ENCODE measurements around the gene NMNAT2. TPM values are rescaled to one million over a fixed set of nuclear protein-coding genes. Genes with fewer than 3 reads are reported as not detected.
A peak's percentile ranks its signal among the peaks of the same experiment; 100 is the strongest.

Gene NMNAT2
- total RNA-seq, 6 experiments from 2014 or later: 20.2 to 31.4 (median 23.8) TPM

DNA sequence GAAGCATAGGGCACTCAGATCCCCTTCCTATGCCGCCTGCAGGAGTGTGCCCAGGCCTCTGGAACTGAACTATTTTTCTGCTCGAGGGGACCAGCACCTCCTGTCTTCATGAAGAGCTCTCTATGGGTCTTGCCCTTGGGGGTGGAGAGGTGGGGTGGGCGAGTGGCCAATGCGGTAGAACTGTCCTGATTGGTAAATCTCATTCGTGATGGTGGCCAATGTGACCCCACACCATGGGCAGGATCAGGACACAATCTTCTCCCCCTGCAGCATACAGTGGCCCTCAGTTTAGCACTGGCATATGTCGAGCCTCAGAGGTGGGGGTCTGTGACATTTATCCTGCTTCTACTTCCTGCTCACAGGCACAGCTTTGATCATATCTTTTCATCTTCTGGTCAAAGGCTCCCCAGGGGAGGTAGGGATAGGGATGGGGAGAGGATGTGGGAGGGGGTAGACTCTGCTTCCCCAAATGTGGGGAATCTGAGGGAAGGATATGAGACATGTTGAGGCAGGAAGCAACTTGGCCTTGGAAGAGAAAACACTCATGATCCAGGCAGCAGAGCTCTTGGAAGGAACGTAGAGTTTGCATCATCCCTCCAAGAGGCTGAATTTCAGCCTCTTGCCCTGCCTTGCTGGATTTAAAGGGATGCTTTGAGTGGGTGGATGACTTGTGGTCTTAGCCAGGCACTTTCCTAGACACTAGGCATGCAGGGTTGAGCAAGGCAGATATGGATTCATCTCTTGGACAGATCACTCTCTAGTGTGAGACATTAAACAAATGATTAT, 150.3 kb downstream of the NMNAT2 start:
- Mint-ChIP-seq H3K4me1 (ENCODE audit: low read depth) (peaks cover 89% of the 10 kb centered on the region), H3K36me3 (ENCODE audit: low read depth) (peaks cover 19% of the 10 kb centered on the region), H3K4me3 (peak overlapping the region; percentile 48), H3K9me3 (no peaks in the 10 kb centered on the region), H3K27ac (peak overlapping the region; percentile 98), H3K27me3 (ENCODE audit: insufficient read depth) (no peaks in the 10 kb centered on the region; the same call in 1 of the 2 replicates)
- DNase-seq: peak; percentile 90
- TF ChIP-seq, protein P1, sequence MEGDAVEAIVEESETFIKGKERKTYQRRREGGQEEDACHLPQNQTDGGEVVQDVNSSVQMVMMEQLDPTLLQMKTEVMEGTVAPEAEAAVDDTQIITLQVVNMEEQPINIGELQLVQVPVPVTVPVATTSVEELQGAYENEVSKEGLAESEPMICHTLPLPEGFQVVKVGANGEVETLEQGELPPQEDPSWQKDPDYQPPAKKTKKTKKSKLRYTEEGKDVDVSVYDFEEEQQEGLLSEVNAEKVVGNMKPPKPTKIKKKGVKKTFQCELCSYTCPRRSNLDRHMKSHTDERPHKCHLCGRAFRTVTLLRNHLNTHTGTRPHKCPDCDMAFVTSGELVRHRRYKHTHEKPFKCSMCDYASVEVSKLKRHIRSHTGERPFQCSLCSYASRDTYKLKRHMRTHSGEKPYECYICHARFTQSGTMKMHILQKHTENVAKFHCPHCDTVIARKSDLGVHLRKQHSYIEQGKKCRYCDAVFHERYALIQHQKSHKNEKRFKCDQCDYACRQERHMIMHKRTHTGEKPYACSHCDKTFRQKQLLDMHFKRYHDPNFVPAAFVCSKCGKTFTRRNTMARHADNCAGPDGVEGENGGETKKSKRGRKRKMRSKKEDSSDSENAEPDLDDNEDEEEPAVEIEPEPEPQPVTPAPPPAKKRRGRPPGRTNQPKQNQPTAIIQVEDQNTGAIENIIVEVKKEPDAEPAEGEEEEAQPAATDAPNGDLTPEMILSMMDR (IDR thresholded peaks at IDR 0.05): no peak

DNA sequence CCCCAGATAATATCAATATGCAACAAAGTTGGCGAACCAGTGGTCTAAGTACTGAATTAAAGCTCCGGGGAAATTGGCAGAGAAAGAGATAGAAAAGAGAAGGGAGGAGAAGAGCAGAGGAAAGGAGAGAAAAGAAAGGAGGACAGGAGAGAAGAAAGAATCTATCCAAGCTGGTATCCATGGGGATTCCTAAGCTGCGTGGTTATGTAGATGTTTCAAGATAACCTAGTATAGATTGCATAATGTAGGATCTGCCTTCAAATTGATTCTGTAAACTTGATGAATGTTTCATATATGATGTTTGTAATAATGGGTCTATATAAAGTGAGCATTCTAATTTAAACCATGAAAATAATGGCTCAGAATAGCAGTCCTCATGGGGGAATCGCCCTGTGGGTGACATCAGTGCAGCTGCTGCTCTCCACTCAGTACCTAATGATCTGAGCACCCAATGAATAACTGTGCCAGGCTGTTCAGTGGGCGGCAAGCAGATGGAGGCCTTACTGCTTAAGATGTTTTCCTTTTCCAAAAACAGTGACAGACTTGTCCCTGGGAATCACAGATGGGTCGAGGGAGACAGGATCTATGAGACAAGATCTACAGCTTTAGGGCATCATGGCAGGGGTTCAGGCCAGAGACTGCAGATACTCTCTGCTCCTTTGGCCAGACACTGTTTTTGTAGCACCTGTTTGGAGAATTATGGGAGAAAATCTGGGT, 154.1 kb downstream of the NMNAT2 start:
- H3K27me3 Mint-ChIP-seq (ENCODE audit: insufficient read depth): no peaks in the 10 kb centered on the region
- no peak overlapping the region for H3K27ac Mint-ChIP-seq

DNA sequence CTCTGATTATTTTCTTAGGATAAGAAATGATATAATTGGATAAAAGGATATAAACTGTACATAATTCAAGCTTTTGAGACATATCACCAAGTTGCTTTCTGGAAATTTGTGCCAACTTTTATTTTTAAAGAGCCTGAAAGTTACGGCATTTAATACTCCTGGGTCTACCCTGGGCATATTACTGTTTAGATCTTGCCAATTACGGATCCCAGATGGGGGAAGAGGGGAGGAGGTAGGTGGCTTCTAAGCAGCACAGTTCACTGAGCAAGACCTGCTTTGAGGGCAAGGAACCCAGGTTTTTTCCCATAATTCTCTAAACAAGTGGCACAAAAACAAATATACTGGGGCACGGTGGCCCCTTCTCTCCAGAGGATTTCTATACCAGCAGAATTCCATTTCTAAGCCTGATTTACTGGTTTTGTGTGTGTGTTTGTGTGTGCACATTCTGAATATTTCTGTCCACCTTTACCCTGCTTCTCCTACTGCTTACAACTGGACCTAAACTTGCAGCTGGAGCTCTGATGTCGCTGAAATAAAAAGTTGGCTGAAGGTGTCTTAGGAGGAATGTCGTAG, 155.5 kb downstream of the NMNAT2 start:
- Mint-ChIP-seq H3K27ac (no peak overlapping the region), H3K27me3 (ENCODE audit: insufficient read depth) (no peaks in the 10 kb centered on the region), H3K9me3 (no peaks in the 10 kb centered on the region), H3K4me3 (no peak overlapping the region), H3K4me1 (ENCODE audit: low read depth) (peaks cover 38% of the 10 kb centered on the region), H3K36me3 (ENCODE audit: low read depth) (peaks cover 30% of the 10 kb centered on the region)
- DNase-seq: no peak
- TF ChIP-seq, protein P1 (IDR thresholded peaks at IDR 0.05): no peak

More for the DNA sequence above, 154.1 kb downstream of the NMNAT2 start:
- no peak overlapping the region for H3K4me3 Mint-ChIP-seq
- TF ChIP-seq, protein P1 (IDR thresholded peaks at IDR 0.05): no peak
- no peaks in the 10 kb centered on the region for H3K9me3 Mint-ChIP-seq
- H3K36me3 Mint-ChIP-seq (ENCODE audit: low read depth): peaks cover 31% of the 10 kb centered on the region
- peaks cover 51% of the 10 kb centered on the region for H3K4me1 Mint-ChIP-seq (ENCODE audit: low read depth)
- DNase-seq: no peak

DNA sequence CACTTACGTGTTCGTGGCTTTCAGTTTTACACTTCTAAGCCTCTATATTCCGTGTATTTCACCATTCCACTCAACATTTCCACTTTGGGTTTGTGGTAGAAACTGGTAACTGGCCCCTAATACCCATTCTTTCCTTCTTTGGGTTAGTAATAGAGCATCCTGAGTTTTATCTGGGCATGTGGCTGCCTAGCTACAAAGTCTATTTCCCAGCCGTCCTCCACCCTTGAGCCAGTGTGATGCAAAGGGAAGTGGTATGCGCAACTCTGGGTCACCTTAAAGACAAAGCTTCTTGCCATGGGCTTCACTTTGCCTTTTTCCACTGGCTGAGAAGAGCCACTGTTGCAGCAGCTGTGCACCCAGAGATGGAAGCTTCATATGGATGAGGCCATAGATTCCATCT, 158.3 kb downstream of the NMNAT2 start:
- Mint-ChIP-seq H3K4me3 (no peak overlapping the region), H3K27ac (no peak overlapping the region), H3K4me1 (ENCODE audit: low read depth) (peaks cover 10% of the 10 kb centered on the region), H3K27me3 (ENCODE audit: insufficient read depth) (no peaks in the 10 kb centered on the region), H3K9me3 (peaks cover 10% of the 10 kb centered on the region; the same call in 1 of the 2 replicates), H3K36me3 (ENCODE audit: low read depth) (peaks cover 37% of the 10 kb centered on the region)
- DNase-seq: no peak
- TF ChIP-seq, protein P1 (IDR thresholded peaks at IDR 0.05): no peak

DNA sequence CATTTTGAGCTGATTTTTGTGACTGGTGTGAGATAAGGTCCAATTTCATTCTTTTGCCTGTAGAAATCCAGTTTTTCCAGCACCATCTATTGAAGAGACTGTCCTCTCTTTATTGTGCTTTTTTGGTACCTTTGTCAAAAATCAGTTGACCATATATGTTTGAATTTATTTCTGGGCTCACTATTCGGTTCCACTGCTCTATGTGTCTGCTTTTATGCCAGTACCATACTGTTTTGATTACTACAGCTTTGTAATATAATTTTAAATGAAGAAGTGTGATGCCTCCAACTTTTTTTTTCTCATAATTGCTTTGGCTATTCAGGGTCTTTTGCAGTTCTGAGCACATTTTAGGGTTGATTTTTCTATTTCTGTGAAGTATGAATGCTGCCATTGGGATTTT, 163.1 kb downstream of the NMNAT2 start:
- Mint-ChIP-seq H3K27me3 (ENCODE audit: insufficient read depth) (no peaks in the 10 kb centered on the region), H3K9me3 (peaks cover 42% of the 10 kb centered on the region)
- TF ChIP-seq, protein P1 (IDR thresholded peaks at IDR 0.05): no peak

More for the DNA sequence above, 163.1 kb downstream of the NMNAT2 start:
- Mint-ChIP-seq H3K36me3 (ENCODE audit: low read depth) (peaks cover 64% of the 10 kb centered on the region), H3K4me3 (no peak overlapping the region), H3K27ac (no peak overlapping the region), H3K4me1 (ENCODE audit: low read depth) (peaks cover 7% of the 10 kb centered on the region)
- DNase-seq: no peak
